A549 treated with GW870086 at 1 μM for 4 hours (cell line): ENCODE measurements around the gene CPNE7. TPM values are rescaled to one million over a fixed set of nuclear protein-coding genes. Genes with fewer than 3 reads are reported as not detected.

Source experiments
- total RNA-seq: library from RNA; stranded (reverse); fragments of 200-300 nt; extraction: Qiagen RNA extraction; gene quantifications from 5 replicates; pipeline ENCODE4 v1.2.3, GENCODE V29; 2022; ENCODE audit warnings: low read depth

The CPNE7 gene
- total RNA-seq, result 58.4 to 79.5 TPM (median 75.2 TPM) in 5 replicates

GRCh38 chr16:89575247-89576152 is at the start of gene CPNE7:
Gene CPNE7, plus strand, starts transcription at chr16:89575758. Its CDS starts 140 bp downstream, at chr16:89575898.

DNA sequence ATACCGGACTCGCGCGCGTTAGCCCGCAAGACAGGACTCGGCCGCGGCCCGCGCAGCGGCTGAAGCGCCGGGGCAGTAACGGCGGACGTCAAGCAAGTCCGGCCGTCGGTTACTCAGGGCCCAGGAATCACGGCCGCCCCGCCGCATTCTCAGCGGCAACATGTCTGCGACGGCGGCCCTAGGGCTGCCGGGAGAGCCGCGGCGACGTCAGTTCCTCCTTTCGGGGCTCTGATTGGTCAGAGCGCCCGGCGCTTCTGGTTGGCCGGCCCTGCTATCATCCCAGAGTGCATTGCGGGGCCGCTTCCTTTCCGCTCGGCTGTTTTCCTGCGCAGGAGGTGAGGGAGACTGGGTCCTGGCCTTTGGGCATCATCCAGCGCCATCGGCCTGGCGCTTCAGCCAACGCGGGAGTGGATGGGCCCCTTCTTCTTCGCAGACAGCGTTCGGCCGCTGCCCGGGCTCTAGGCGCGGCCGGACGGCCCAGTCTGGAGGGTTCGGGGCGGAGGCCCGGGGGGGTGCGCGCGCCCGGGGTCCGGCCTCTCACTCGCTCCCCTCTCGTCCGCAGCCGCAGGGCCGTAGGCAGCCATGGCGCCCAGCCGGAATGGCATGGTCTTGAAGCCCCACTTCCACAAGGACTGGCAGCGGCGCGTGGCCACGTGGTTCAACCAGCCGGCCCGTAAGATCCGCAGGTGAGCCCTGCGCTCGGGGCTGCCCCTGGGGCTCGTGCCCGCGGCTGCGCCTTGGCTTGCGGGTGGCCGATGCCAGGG is 15.0 kb upstream of the CPNE7 start, which contains the start of gene RPL13:
TSS of gene RPL13 (plus strand) at position 305 of the 764 bp plus-strand sequence. CDS start at position 583, 278 bp downstream.

DNA sequence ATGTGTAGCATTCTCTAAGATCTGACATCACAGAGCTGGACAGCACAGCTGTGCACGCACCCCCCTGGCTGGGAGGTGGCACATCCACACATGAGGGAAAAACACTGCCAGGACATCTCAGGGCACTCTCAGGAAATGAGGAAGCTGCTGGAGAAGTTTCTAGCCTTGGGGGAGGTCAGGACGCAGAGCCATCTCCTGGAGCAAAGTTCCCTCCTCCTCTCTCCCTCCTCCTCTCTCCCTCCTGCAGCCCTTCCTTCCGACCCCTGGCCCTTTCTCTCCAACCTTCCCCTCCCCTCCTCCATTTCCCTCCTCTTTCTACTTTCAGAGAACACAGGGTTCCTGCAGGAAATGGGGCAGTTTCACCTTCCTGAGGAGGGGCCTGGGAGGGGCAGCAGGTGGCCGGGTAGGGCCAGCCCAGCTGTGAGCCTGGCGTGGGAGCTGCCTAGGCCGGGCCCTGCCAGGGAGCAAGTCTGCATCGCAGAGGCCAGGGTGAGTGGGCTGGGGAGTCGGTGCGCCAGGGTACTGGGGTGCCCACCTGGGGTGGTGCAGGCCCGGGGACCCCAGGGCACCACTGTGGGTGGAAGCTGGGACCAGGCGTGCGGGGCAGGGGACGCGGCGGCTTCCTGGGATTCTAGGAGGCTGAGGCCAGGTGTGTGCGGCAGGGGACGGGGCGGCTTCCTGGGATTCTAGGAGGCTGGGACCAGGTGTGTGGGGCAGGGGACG is 37.8 kb downstream of the CPNE7 start, which contains the start of gene DPEP1:
TSS of gene DPEP1 (plus strand) at position 412 of the 723 bp plus-strand sequence. CDS start 16,769 bp downstream, outside the sequence.

Other genes starting within 250 kb of the CPNE7 start
- gene ANKRD11, start 85.2 kb upstream of the CPNE7 start, total RNA-seq, result 91.8 to 122 TPM (median 119 TPM) in 5 replicates
- gene SPG7, start 67.4 kb upstream of the CPNE7 start, total RNA-seq, result 98.9 to 113 TPM (median 104 TPM) in 5 replicates
- gene RPL13, start 15.1 kb upstream of the CPNE7 start, total RNA-seq, result 3,635 to 4,439 TPM (median 4,294 TPM) in 5 replicates
- gene DPEP1, start 37.9 kb downstream of the CPNE7 start, total RNA-seq, result 0.87 to 2.3 TPM (median 1.2 TPM) in 5 replicates
- 93.1 to 112 TPM (median 95.7 TPM) in 5 replicates for gene CHMP1A, start 82.0 kb downstream of the CPNE7 start, total RNA-seq
- gene SPATA33, start 82.1 kb downstream of the CPNE7 start, total RNA-seq, result 14.4 to 18.4 TPM (median 17.0 TPM) in 5 replicates
- 37.1 to 79.5 TPM (median 45.3 TPM) in 5 replicates for gene CDK10, start 110.9 kb downstream of the CPNE7 start, total RNA-seq
- 9.7 to 12.5 TPM (median 11.6 TPM) in 5 replicates for gene SPATA2L, start 125.9 kb downstream of the CPNE7 start, total RNA-seq
- 4.0 to 5.2 TPM (median 4.8 TPM) in 5 replicates for gene VPS9D1, start 145.1 kb downstream of the CPNE7 start, total RNA-seq
- gene ZNF276, start 145.8 kb downstream of the CPNE7 start, total RNA-seq, result 17.4 to 22.3 TPM (median 19.0 TPM) in 5 replicates
- gene FANCA, start 240.9 kb downstream of the CPNE7 start, total RNA-seq, result 25.2 to 38.5 TPM (median 34.0 TPM) in 5 replicates